ENCODE measurements around the gene CYP11A1. TPM values are rescaled to one million over a fixed set of nuclear protein-coding genes. Genes with fewer than 3 reads are reported as not detected.

The CYP11A1 gene
- polyA plus RNA-seq, 2 of the 4 experiments (the other 2 are of a cell fraction), result 0.06 TPM; not detected in 1

GRCh38 chr15:74388363-74388951 is 21.0 kb upstream of the CYP11A1 start:
- ATAC-seq (no peak), DNase-seq (ENCODE audit: low read depth in 1 of 2, low spot score in 1 of 2) (no peak), FAIRE-seq (no peak)
- no peaks in the 10 kb centered on the region for H3K9me3 ChIP-seq
- TF ChIP-seq JUNB (IDR thresholded peaks at IDR 0.05) (no peak), HDAC2 (IDR thresholded peaks at IDR 0.05) (no peak), BCL3 (IDR thresholded peaks at IDR 0.05) (no peak), SMC3 (IDR thresholded peaks at IDR 0.05) (no peak), MAZ (IDR thresholded peaks at IDR 0.05; ENCODE audit: borderline replicate concordance, low read depth, low read length) (no peak), CBX2 (IDR thresholded peaks at IDR 0.05; ENCODE audit: borderline replicate concordance, low read depth) (no peak), RAD21 (conservative IDR thresholded peaks at IDR 0.05 in 1 of 2, IDR thresholded peaks at IDR 0.05 in 1 of 2) (no peak), MAX (IDR thresholded peaks at IDR 0.05) (no peak), CHD2 (IDR thresholded peaks at IDR 0.05; ENCODE audit: low read length, partially characterized antibody) (no peak), RCOR1 (IDR thresholded peaks at IDR 0.05; ENCODE audit: low read depth, low read length) (no peak), CHD4 (IDR thresholded peaks at IDR 0.05; ENCODE audit: borderline replicate concordance) (no peak), HES2 (IDR thresholded peaks at IDR 0.05) (no peak), MYC (IDR thresholded peaks at IDR 0.05; ENCODE audit: borderline replicate concordance, low read length) (no peak), POLR2AphosphoS2 (conservative IDR thresholded peaks at IDR 0.05; ENCODE audit: low read length) (no peak), CTCF (IDR thresholded peaks at IDR 0.05) (no peak), NR3C1 (IDR thresholded peaks at IDR 0.05) (no peak), ZC3H11A (IDR thresholded peaks at IDR 0.05) (no peak), JUN (IDR thresholded peaks at IDR 0.05) (no peak), BHLHE40 (IDR thresholded peaks at IDR 0.05; ENCODE audit: low read depth, low read length) (no peak)
- TF ChIP-seq, protein P1, sequence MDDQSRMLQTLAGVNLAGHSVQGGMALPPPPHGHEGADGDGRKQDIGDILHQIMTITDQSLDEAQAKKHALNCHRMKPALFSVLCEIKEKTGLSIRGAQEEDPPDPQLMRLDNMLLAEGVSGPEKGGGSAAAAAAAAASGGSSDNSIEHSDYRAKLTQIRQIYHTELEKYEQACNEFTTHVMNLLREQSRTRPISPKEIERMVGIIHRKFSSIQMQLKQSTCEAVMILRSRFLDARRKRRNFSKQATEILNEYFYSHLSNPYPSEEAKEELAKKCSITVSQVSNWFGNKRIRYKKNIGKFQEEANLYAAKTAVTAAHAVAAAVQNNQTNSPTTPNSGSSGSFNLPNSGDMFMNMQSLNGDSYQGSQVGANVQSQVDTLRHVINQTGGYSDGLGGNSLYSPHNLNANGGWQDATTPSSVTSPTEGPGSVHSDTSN (IDR thresholded peaks at IDR 0.05), result no peak
- H3K4me1 ChIP-seq, result peaks cover 13% of the 10 kb centered on the region
- no peak overlapping the region for H3K4me3 ChIP-seq
- POLR2A ChIA-PET, result no interaction called here
- no peak overlapping the region for H3K4me2 ChIP-seq
- CTCF ChIA-PET, result interaction anchor here (2.5 to 23.0 kb wide), 2 partner anchors 14 to 46 kb away, joined by 8 to 681 read pairs; partner anchors contain the start of gene SEMA7A
- 74% methylated on average over 6 of the region's 10 CpGs for WGBS (ENCODE audit: missing lambda C conversion rate)
- no peak overlapping the region for H3K27ac ChIP-seq

GRCh38 chr15:74387621-74388362 is 20.3 kb upstream of the CYP11A1 start:
- H3K4me3 ChIP-seq, result no peak overlapping the region
- WGBS (ENCODE audit: missing lambda C conversion rate), result 47% methylated on average over 4 of the region's 10 CpGs
- TF ChIP-seq GATA3 (IDR thresholded peaks at IDR 0.05; ENCODE audit: borderline replicate concordance) (no peak), MYC (IDR thresholded peaks at IDR 0.05; ENCODE audit: borderline replicate concordance, low read length) (no peak), POLR2A (IDR thresholded peaks at IDR 0.05; ENCODE audit: low read length) (no peak), SMC3 (IDR thresholded peaks at IDR 0.05) (no peak), BCL3 (IDR thresholded peaks at IDR 0.05) (no peak), HDAC2 (IDR thresholded peaks at IDR 0.05) (no peak), HEYL (CRISPR knock-in tag; IDR thresholded peaks at IDR 0.05) (no peak), CTCF (IDR thresholded peaks at IDR 0.05) (no peak), ESRRA (IDR thresholded peaks at IDR 0.05; ENCODE audit: borderline replicate concordance, low read length) (no peak), EP300 (IDR thresholded peaks at IDR 0.05) (no peak), HES2 (IDR thresholded peaks at IDR 0.05) (no peak), EHMT2 (IDR thresholded peaks at IDR 0.05; ENCODE audit: low read depth) (no peak)
- TF ChIP-seq, protein P2, sequence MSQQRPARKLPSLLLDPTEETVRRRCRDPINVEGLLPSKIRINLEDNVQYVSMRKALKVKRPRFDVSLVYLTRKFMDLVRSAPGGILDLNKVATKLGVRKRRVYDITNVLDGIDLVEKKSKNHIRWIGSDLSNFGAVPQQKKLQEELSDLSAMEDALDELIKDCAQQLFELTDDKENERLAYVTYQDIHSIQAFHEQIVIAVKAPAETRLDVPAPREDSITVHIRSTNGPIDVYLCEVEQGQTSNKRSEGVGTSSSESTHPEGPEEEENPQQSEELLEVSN (IDR thresholded peaks at IDR 0.05; ENCODE audit: borderline replicate concordance, low read depth), result no peak
- DNase-seq (ENCODE audit: low read depth in 1 of 2, low spot score in 1 of 2) (no peak), ATAC-seq (peak in 1 of 2 experiments; percentile 21; a peak in 1 of 6 replicates), FAIRE-seq (no peak)
- no peaks in the 10 kb centered on the region for H3K9me3 ChIP-seq
- ChIA-PET CTCF (interaction anchor here (4.2 to 23.0 kb wide), 2 partner anchors 13 to 47 kb away, joined by 32 to 681 read pairs; partner anchors contain the start of gene SEMA7A), POLR2A (no interaction called here)
- H3K4me1 ChIP-seq, result peaks cover 13% of the 10 kb centered on the region
- 0 out of 6 replicates have a peak overlapping the region, but pooled peaks of 1 of the 2 experiments have one; percentile 9 for H3K27ac ChIP-seq
- H3K4me2 ChIP-seq, result no peak overlapping the region
